Keratinocyte (primary cell): ENCODE results near the gene LRRC8D. TPM values are rescaled to one million over a fixed set of nuclear protein-coding genes. Genes with fewer than 3 reads are reported as not detected.

ENCODE experiments used
- DNase-seq: peaks from one replicate; pipeline ENCODE4 v3.0.0-alpha.2; 2011; ENCODE audit warnings: low read depth, missing footprints, low spot score
- FAIRE-seq: peaks from 2 replicates; lab custom pipeline; 2011; peaks lifted over from hg19 to GRCh38; lab: Jason Lieb, UNC
- H2AFZ ChIP-seq: 2 replicates; pipeline ENCODE4 v1.6.0; 2012; ENCODE audit warnings: low read length, control low read depth, inconsistent platforms; ENCODE audit not compliant: control insufficient read depth
- H3K27ac ChIP-seq: 2 replicates; pipeline ENCODE4 v1.5.1; 2011; ENCODE audit warnings: low read length; ENCODE audit not compliant: control insufficient read depth, insufficient read depth
- H3K27me3 ChIP-seq: 3 replicates; pipeline ENCODE4 v1.6.0; 2011; ENCODE audit warnings: low read length; ENCODE audit not compliant: control insufficient read depth, insufficient read depth; ENCODE audit errors: extremely low read depth
- H3K36me3 ChIP-seq, 2 experiments: 2 replicates in 1 of 2; 3 replicates in 1 of 2; pipeline ENCODE4 v1.5.1; 2011; ENCODE audit warnings: low read length in 2 of 2, mild to moderate bottlenecking in 1 of 2; ENCODE audit not compliant: control insufficient read depth in 2 of 2, insufficient read depth in 2 of 2; ENCODE audit errors: extremely low read depth in 1 of 2
- H3K4me1 ChIP-seq: 3 replicates; pipeline ENCODE4 v1.5.1; 2011; ENCODE audit warnings: low read length; ENCODE audit not compliant: control insufficient read depth, insufficient read depth; ENCODE audit errors: extremely low read depth
- H3K4me2 ChIP-seq: 3 replicates; pipeline ENCODE4 v1.6.0; 2011; ENCODE audit warnings: low read depth, low read length; ENCODE audit not compliant: control insufficient read depth, insufficient read depth; ENCODE audit errors: extremely low read depth
- H3K4me3 ChIP-seq, 3 experiments: fragments of 200-600 bp in 1 of 3; sonication (generic) in 1 of 3; 2 replicates in 2 of 3; 3 replicates in 1 of 3; pipeline ENCODE4 v1.5.1; 2011 to 2016; ENCODE audit warnings: low read length in 3 of 3, mild to moderate bottlenecking in 3 of 3, control low read depth in 2 of 3, inconsistent platforms in 1 of 3, low read depth in 1 of 3, mixed read lengths in 1 of 3, mixed run types in 1 of 3, moderate library complexity in 1 of 3; ENCODE audit not compliant: control insufficient read depth in 2 of 3, insufficient read depth in 2 of 3; ENCODE audit errors: extremely low read depth in 1 of 3
- H3K79me2 ChIP-seq: 2 replicates; pipeline ENCODE4 v1.6.0; 2012; ENCODE audit warnings: low read length; ENCODE audit not compliant: control insufficient read depth, insufficient read depth
- H3K9ac ChIP-seq: 3 replicates; pipeline ENCODE4 v1.6.0; 2011; ENCODE audit warnings: low read length; ENCODE audit not compliant: control insufficient read depth, insufficient read depth; ENCODE audit errors: extremely low read depth
- H3K9me1 ChIP-seq: 3 replicates; pipeline ENCODE4 v1.6.0; 2011; ENCODE audit warnings: low read length; ENCODE audit not compliant: control insufficient read depth, insufficient read depth; ENCODE audit errors: extremely low read depth
- H3K9me3 ChIP-seq: 2 replicates; pipeline ENCODE4 v1.5.1; 2012; ENCODE audit warnings: low read depth, low read length; ENCODE audit not compliant: control insufficient read depth
- H4K20me1 ChIP-seq: 3 replicates; pipeline ENCODE4 v1.6.0; 2011; ENCODE audit warnings: low read length; ENCODE audit not compliant: control insufficient read depth, insufficient read depth; ENCODE audit errors: extremely low read depth
- CTCF ChIP-seq, 3 experiments: IDR thresholded peaks in 1 of 3; conservative IDR thresholded peaks in 1 of 3; optimal IDR thresholded peaks in 1 of 3; 2 replicates in 2 of 3; 3 replicates in 1 of 3; pipeline versions ENCODE3 to v1.5.1; 2011; ENCODE audit warnings: low read length in 3 of 3, mild to moderate bottlenecking in 3 of 3, moderate library complexity in 2 of 3, control low read depth in 1 of 3, inconsistent platforms in 1 of 3; ENCODE audit not compliant: insufficient read depth in 2 of 3; ENCODE audit errors: extremely low read depth in 1 of 3
- EZH2 ChIP-seq: IDR thresholded peaks from one replicate; pipeline ENCODE4 v1.6.1; 2012; ENCODE audit warnings: inconsistent platforms, mild to moderate bottlenecking, low read length, moderate library complexity
- dilution Hi-C: fragments of 300-500 bp; cut with MboI; formaldehyde crosslinking; loops from one replicate; pipeline ENCODE4 v1.7.0; 2020; ENCODE audit warnings: low sequenced_read_pairs; ENCODE audit not compliant: extremely low pct_ligation_motif_present
- polyA plus RNA-seq, 5 experiments: library from polyadenylated mRNA; depleted of rRNA in 3 of 5; stranded (reverse) in 3 of 5; stranded (forward) in 1 of 5; unstranded in 1 of 5; fragments of >200 nt; gene quantifications; 1 replicate in 1 of 5; 2 replicates in 3 of 5; 3 replicates in 1 of 5; pipeline versions ENCODE4 v1.2.1 to v1.2.3, GENCODE V29; 2011 to 2012; ENCODE audit warnings: missing spikeins in 2 of 5, low read depth in 1 of 5, low replicate concordance in 1 of 5

Gene LRRC8D
- polyA plus RNA-seq, 1 donor (not counting 4 experiments of a cell fraction or from before 2014, with no cell fraction given): 54.7 TPM

GRCh38 chr1:89810880-89811279, 10.0 kb upstream of the LRRC8D start:
- Histone ChIP-seq H3K36me3 (no peaks in the 10 kb centered on the region), H3K27me3 (no peaks in the 10 kb centered on the region), H3K9me3 (no peaks in the 10 kb centered on the region), H3K9me1 (no peaks in the 10 kb centered on the region), H3K79me2 (no peaks in the 10 kb centered on the region), H3K4me3 (no peak overlapping the region), H2AFZ (no peak overlapping the region), H3K9ac (no peak overlapping the region), H3K4me1 (peaks cover 14% of the 10 kb centered on the region), H4K20me1 (no peaks in the 10 kb centered on the region), H3K27ac (no peak overlapping the region), H3K4me2 (no peak overlapping the region)
- dilution Hi-C loops: no loop called here
- DNase-seq (no peak), FAIRE-seq (no peak)
- TF ChIP-seq EZH2: no peak
- TF ChIP-seq CTCF (optimal IDR thresholded peaks at IDR 0.05 in 1 of 3, IDR thresholded peaks at IDR 0.05 in 1 of 3, conservative IDR thresholded peaks at IDR 0.05 in 1 of 3; ENCODE audit: extremely low read depth in 1 of 3, insufficient read depth in 2 of 3, low read length in 3 of 3): no peak

GRCh38 chr1:89812992-89813391, 7.8 kb upstream of the LRRC8D start:
- H3K9me3 ChIP-seq: no peaks in the 10 kb centered on the region
- no peak for DNase-seq
- H2AFZ ChIP-seq: no peak overlapping the region
- no peak overlapping the region for H3K27ac ChIP-seq
- H3K4me2 ChIP-seq: no peak overlapping the region
- no peaks in the 10 kb centered on the region for H3K27me3 ChIP-seq
- no peaks in the 10 kb centered on the region for H3K79me2 ChIP-seq
- no peak for FAIRE-seq
- H3K36me3 ChIP-seq: no peaks in the 10 kb centered on the region
- H3K9me1 ChIP-seq: no peaks in the 10 kb centered on the region
- H3K4me1 ChIP-seq: peaks cover 12% of the 10 kb centered on the region
- H3K9ac ChIP-seq: no peak overlapping the region
- TF ChIP-seq CTCF (optimal IDR thresholded peaks at IDR 0.05 in 1 of 3, IDR thresholded peaks at IDR 0.05 in 1 of 3, conservative IDR thresholded peaks at IDR 0.05 in 1 of 3; ENCODE audit: extremely low read depth in 1 of 3, insufficient read depth in 2 of 3, low read length in 3 of 3) (no peak), EZH2 (no peak)
- H3K4me3 ChIP-seq: no peak overlapping the region
- dilution Hi-C loops: no loop called here
- H4K20me1 ChIP-seq: no peaks in the 10 kb centered on the region
